HCT116 (cell line): Measurements from ENCODE around the gene C19orf85. TPM values are rescaled to one million over a fixed set of nuclear protein-coding genes. Genes with fewer than 3 reads are reported as not detected.
A peak's percentile ranks its signal among the peaks of the same experiment; 100 is the strongest.

Experiments used
- ATAC-seq: fragments of 200-7000 bp; cut with Tn5 transposase; 2 replicates; pipeline ENCODE4 v1.9.1; 2020; ENCODE audit warnings: mild to moderate bottlenecking, moderate library complexity
- BruUV-seq: library from RNA; stranded (reverse); fragments of 400-500 nt; replicated peaks from 2 replicates; lab custom pipeline; 2021; lab: Mats Ljungman, UMichigan
- CTCF ChIA-PET: fragments of 300-600 bp; sonication (Branson Sonifier 250); formaldehyde crosslinking; loops from one replicate; lab custom pipeline; 2021; ENCODE audit warnings: antibody characterized with exemption; lab: Charles Lee
- POLR2A ChIA-PET: fragments of 300-600, 350-600 bp; sonication (Branson Sonifier 250); formaldehyde crosslinking; loops from one replicate; lab custom pipeline; 2021; ENCODE audit warnings: antibody characterized with exemption; lab: Charles Lee
- RAD21 ChIA-PET, 2 experiments: fragments of 300-600 bp; sonication (Branson Sonifier 250); formaldehyde crosslinking; loops; one replicate each; lab custom pipeline; 2023; ENCODE audit warnings: low total read pairs in 2 of 2; ENCODE audit not compliant: uncharacterized antibody in 2 of 2, unreplicated experiment in 2 of 2, low non-redundant PET in 1 of 2; lab: Charles Lee
- DNase-seq: peaks from one replicate; pipeline ENCODE4 v3.0.0-alpha.2; 2010; ENCODE audit warnings: low read depth, low spot score
- H2AFZ ChIP-seq: fragments of 200-600 bp; shearing (Covaris generic), sonication (generic); 2 replicates; pipeline ENCODE4 v1.6.1; 2017; ENCODE audit warnings: low read depth, mixed run types, mixed read lengths, antibody characterized with exemption, low read length; ENCODE audit not compliant: poor library complexity, severe bottlenecking
- H3K27ac ChIP-seq: 2 replicates; pipeline ENCODE4 v1.5.1; 2012; ENCODE audit warnings: low read depth, low read length
- H3K27me3 ChIP-seq: fragments of 200-600 bp; sonication (generic); 2 replicates; pipeline ENCODE4 v1.6.1; 2016; ENCODE audit warnings: mixed run types, low read length, mixed read lengths; ENCODE audit not compliant: insufficient read depth
- H3K36me3 ChIP-seq, 2 experiments: fragments of 200-500 bp in 1 of 2; fragments of 200-600 bp in 1 of 2; sonication (Bioruptor generic) in 1 of 2; sonication (generic) in 1 of 2; 2 replicates each; pipeline versions ENCODE4 v1.5.1 to v1.6.1; 2014 to 2016; ENCODE audit warnings: low read length in 2 of 2, inconsistent platforms in 1 of 2, mixed read lengths in 1 of 2, mixed run types in 1 of 2; ENCODE audit not compliant: insufficient read depth in 2 of 2, control insufficient read depth in 1 of 2
- H3K4me1 ChIP-seq, 2 experiments: fragments of 200-600 bp in 1 of 2; sonication (generic) in 1 of 2; 2 replicates each; pipeline versions ENCODE4 v1.5.1 to v1.6.1; 2012 to 2017; ENCODE audit warnings: low read length in 2 of 2, inconsistent platforms in 1 of 2, mild to moderate bottlenecking in 1 of 2, mixed read lengths in 1 of 2, mixed run types in 1 of 2, moderate library complexity in 1 of 2; ENCODE audit not compliant: insufficient read depth in 2 of 2, control insufficient read depth in 1 of 2
- H3K4me2 ChIP-seq: fragments of 200-600 bp; sonication (generic); 2 replicates; pipeline ENCODE4 v1.6.1; 2017; ENCODE audit warnings: mixed run types, low read length, mixed read lengths
- H3K4me3 ChIP-seq, 2 experiments: fragments of 200-600 bp in 1 of 2; sonication (generic) in 1 of 2; replicated peaks in 1 of 2; 2 replicates each; pipeline ENCODE4 v1.5.1; 2011 to 2016; ENCODE audit warnings: low read length in 2 of 2, control low read depth in 1 of 2, low read depth in 1 of 2, mild to moderate bottlenecking in 1 of 2, mixed read lengths in 1 of 2, mixed run types in 1 of 2
- H3K79me2 ChIP-seq: fragments of 200-600 bp; sonication (generic); 2 replicates; pipeline ENCODE4 v1.6.1; 2017; ENCODE audit warnings: mild to moderate bottlenecking, mixed run types, low read length, moderate library complexity, mixed read lengths; ENCODE audit not compliant: insufficient read depth
- H3K9ac ChIP-seq: fragments of 200-600 bp; sonication (generic); 2 replicates; pipeline ENCODE4 v1.6.1; 2016; ENCODE audit warnings: low read length, mixed read lengths
- H3K9me2 ChIP-seq: fragments of 200-600 bp; sonication (generic), shearing (Covaris generic); 2 replicates; pipeline ENCODE4 v1.6.1; 2017; ENCODE audit warnings: mixed run types, mild to moderate bottlenecking, moderate library complexity; ENCODE audit not compliant: insufficient read depth
- H3K9me3 ChIP-seq, 2 experiments: fragments of 200-500 bp in 1 of 2; fragments of 200-600 bp in 1 of 2; sonication (Bioruptor generic) in 1 of 2; sonication (generic) in 1 of 2; 2 replicates each; pipeline ENCODE4 v1.6.1; 2014 to 2017; ENCODE audit warnings: low read length in 2 of 2, mixed read lengths in 2 of 2, inconsistent platforms in 1 of 2, low read depth in 1 of 2, mild to moderate bottlenecking in 1 of 2, mixed run types in 1 of 2, moderate library complexity in 1 of 2; ENCODE audit not compliant: control insufficient read depth in 1 of 2, insufficient read depth in 1 of 2
- H4K20me1 ChIP-seq: fragments of 200-600 bp; sonication (generic), shearing (Covaris generic); 2 replicates; pipeline ENCODE4 v1.6.1; 2017; ENCODE audit warnings: mixed run types, mild to moderate bottlenecking, moderate library complexity; ENCODE audit not compliant: insufficient read depth
- EZH2 ChIP-seq: fragments of 200-600 bp; sonication (generic); IDR thresholded peaks from 2 replicates; pipeline ENCODE4 v1.6.1; 2017; ENCODE audit warnings: antibody characterized with exemption, mixed run types
- SIN3A ChIP-seq: IDR thresholded peaks from 2 replicates; pipeline ENCODE4 v1.6.1; 2012; ENCODE audit warnings: low read depth
- ZFX ChIP-seq: fragments of 450-650 bp; IDR thresholded peaks from 2 replicates; pipeline ENCODE4 v1.6.1; 2017
- intact Hi-C: fragments of 100-400 bp; cut with micrococcal nuclease; formaldehyde crosslinking; loops from 2 replicates; pipeline ENCODE4 v1.10.0; 2022
- total RNA-seq: library from RNA; stranded (reverse); gene quantifications from one replicate; pipeline ENCODE4 v1.2.1, GENCODE V29; 2021; ENCODE audit not compliant: unreplicated experiment
- TF ChIP-seq, protein P1 (sequence below): IDR thresholded peaks from 2 replicates; pipeline ENCODE4 v1.6.1; 2012
- TF ChIP-seq, protein P2 (sequence below): IDR thresholded peaks from 2 replicates; pipeline ENCODE4 v1.6.1; 2011; ENCODE audit warnings: mild to moderate bottlenecking, low read length, moderate library complexity; ENCODE audit not compliant: insufficient replicate concordance; ENCODE audit errors: extremely low read depth

The C19orf85 gene
- total RNA-seq, 1 experiment from 2014 or later: 0.34 TPM

- no peaks in the 10 kb centered on the region for H4K20me1 ChIP-seq
- TF ChIP-seq, protein P1, sequence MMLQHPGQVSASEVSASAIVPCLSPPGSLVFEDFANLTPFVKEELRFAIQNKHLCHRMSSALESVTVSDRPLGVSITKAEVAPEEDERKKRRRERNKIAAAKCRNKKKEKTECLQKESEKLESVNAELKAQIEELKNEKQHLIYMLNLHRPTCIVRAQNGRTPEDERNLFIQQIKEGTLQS: no peak
- TF ChIP-seq, protein P2, sequence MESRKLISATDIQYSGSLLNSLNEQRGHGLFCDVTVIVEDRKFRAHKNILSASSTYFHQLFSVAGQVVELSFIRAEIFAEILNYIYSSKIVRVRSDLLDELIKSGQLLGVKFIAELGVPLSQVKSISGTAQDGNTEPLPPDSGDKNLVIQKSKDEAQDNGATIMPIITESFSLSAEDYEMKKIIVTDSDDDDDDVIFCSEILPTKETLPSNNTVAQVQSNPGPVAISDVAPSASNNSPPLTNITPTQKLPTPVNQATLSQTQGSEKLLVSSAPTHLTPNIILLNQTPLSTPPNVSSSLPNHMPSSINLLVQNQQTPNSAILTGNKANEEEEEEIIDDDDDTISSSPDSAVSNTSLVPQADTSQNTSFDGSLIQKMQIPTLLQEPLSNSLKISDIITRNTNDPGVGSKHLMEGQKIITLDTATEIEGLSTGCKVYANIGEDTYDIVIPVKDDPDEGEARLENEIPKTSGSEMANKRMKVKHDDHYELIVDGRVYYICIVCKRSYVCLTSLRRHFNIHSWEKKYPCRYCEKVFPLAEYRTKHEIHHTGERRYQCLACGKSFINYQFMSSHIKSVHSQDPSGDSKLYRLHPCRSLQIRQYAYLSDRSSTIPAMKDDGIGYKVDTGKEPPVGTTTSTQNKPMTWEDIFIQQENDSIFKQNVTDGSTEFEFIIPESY: no peak
- TF ChIP-seq ZFX (no peak), EZH2 (no peak), SIN3A (no peak)
- TF ChIP-seq, all 23 proteins: peak for 0
- H3K4me2 ChIP-seq: peak overlapping the region; percentile 40
- intact Hi-C loops: loop anchor here (10.0 kb wide), 1 partner anchor 228 kb away; no protein-coding TSS in a partner anchor
- no peaks in the 10 kb centered on the region for H3K79me2 ChIP-seq
- no TSS peak for BruUV-seq
- ATAC-seq (peak; percentile 68), DNase-seq (no peak)
- no peak overlapping the region for H2AFZ ChIP-seq
- no peaks in the 10 kb centered on the region for H3K36me3 ChIP-seq
- H3K9me3 ChIP-seq: no peaks in the 10 kb centered on the region
- peaks cover 0 to 10% of the 10 kb centered on the region in 2 experiments; a peak in 2 of 4 replicates for H3K4me1 ChIP-seq
- peaks cover 19% of the 10 kb centered on the region; the same call in 1 of the 2 replicates for H3K27me3 ChIP-seq
- H3K4me3 ChIP-seq: no peak overlapping the region
- CTCF ChIA-PET: no interaction called here
- H3K27ac ChIP-seq: no peak overlapping the region; the same call in 1 of the 2 replicates
- no peak overlapping the region for H3K9ac ChIP-seq
- POLR2A ChIA-PET: no interaction called here
- RAD21 ChIA-PET: no interaction called here
- H3K9me2 ChIP-seq: no peaks in the 10 kb centered on the region
Observed at GRCh38 chr19:55442372-55442961, 22.1 kb downstream of the C19orf85 start.
